GM18502 (cell line): ENCODE results near the gene SRRT.
A peak's percentile ranks its signal among the peaks of the same experiment; 100 is the strongest.

Source experiments
- ATAC-seq: cut with Tn5 transposase; IDR thresholded peaks from one replicate; pipeline ENCODE4 v1.9.1; 2021; ENCODE audit warnings: mild to moderate bottlenecking; ENCODE audit not compliant: unreplicated experiment, poor library complexity

SRRT gene

DNA sequence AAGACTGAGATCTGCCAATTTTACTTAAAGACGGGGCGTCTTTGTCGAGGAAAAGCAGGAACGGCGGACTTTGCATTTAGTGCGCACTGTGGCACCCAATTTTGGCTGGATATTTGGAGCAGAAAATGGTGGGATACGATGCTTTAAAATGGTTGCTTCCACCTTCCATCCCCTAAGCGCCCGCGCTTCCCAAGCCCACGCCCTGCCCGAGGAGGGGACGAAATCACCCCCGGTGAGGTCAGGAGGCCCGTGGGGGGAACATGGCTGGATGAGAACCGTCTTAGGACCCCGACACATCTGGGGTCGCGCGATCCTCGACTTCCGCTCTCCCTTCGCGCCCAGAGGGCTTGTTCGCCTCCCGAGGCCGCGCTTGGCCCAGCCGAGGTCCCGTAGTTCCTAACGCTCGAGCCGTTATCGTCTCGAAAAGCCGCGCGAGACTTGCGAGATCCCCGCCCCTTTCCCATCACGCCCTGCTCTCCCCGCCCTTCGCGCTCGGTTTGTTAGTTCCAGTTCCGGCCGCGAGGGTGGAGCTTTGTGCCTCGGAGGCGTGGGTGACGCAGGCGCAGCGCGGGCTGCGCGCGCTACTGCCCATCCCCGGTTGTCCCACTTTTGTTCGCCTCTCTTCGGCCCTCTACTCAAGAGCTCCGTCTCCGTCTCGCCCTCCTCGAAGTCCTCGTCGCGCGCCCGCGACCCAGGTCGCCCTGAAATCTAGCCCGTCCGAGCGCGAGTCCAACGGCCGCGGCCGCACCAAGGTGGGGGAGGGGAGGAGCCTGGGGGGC is at the start of gene SRRT:
Gene SRRT (plus strand): TSS at position 527 of the 779 bp plus-strand sequence. CDS start 488 bp downstream, outside the sequence.
- ATAC-seq: peak; percentile 83

GRCh38 chr7:100825215-100825671 is 49.7 kb upstream of the SRRT start:
- ATAC-seq: no peak

GRCh38 chr7:100825751-100826513 is 49.0 kb upstream of the SRRT start:
- ATAC-seq: no peak

DNA sequence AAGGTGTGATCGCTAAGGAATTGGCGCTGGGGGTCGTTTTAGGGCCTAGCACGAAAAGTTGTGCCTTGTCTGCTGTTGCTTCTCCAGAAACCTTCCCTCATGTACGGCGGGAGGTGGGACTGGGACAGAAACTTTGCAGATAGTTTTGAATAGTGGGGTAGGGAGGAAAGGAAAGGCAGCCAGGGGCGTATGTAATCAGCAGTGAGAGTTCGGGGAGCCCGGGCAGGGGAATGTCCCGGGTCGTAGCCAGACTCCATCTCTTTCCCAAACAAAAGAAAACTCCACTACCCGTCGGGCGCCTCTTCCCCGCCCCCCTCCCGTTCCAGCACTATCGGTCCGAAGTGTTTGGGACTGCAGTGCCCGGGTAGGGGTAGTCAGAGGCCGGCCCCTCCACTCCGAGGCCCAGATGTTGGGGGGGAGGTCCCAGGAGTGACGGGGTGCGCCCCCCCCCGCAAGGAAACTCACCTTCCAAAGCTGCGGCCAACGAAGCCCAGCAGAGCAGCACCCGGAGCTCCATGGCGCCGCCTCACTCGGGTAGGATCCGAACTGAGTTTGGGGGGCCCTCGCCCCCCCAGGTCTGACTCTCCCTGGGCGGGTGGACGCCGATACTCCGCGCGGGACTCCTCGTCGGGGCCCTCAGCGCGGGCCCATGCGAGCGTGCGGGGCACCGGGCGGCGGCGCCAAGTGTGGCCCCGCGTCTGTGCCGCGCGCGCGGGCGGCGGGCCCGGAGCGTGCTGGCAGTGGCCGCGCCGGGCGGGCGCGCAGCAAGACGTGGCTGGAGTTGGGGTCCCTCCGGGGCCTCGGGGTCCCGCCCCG is 48.2 kb upstream of the SRRT start:
- ATAC-seq: no peak

GRCh38 chr7:100827330-100828226 is 47.3 kb upstream of the SRRT start, which contains the start of gene EPHB4:
EPHB4 (minus strand) TSS chr7:100827523; CDS start chr7:100827030, 493 bp downstream.
- ATAC-seq: no peak

DNA sequence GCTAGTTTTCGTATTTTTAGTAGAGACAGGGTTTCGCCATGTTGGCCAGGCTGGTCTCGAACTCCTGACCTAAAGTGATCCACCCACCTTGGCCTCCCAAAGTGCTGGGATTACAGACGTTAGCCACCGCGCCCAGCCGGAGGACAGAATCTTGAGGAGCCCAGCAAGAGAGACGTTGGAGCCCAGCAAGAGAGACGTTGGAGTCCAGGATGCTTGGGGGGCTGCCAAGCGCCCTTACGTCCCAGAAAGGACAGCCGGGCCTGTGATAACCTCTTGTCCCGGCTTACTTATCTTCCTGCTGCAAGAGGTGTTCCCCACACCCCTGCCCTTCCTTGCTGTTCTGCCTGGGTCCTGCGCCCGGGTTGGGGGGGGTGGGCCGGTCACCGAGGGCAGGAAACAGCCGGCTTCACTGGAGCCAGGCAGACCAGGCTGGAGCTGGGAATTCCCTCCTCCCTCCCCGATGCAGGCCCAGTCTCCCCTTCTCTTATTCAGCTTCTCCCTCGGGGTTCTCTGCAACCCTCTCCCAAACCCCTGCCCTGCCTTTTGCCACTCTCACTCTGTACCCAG is 45.7 kb upstream of the SRRT start:
- ATAC-seq: no peak

GRCh38 chr7:100830396-100830795 is 44.5 kb upstream of the SRRT start:
- no peak for ATAC-seq

DNA sequence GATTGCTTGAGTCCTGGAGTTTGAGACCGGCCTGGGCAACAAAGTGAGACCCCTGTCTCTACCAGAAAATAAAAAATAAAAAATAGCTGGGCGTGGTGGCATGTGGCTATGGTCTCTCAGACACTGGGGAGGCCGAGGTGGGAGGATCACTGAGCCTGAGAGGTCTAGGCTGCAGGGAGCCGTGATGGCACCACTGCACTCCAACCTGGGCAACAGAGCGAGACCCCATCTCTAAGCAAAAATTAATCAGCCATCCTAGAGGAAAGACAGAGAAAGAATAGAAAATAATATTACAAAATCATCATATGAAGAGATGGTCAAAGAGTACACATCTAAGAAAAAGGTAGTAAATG is 42.6 kb upstream of the SRRT start:
- ATAC-seq: no peak

GRCh38 chr7:100835903-100836811 is 38.7 kb upstream of the SRRT start:
- no peak for ATAC-seq

DNA sequence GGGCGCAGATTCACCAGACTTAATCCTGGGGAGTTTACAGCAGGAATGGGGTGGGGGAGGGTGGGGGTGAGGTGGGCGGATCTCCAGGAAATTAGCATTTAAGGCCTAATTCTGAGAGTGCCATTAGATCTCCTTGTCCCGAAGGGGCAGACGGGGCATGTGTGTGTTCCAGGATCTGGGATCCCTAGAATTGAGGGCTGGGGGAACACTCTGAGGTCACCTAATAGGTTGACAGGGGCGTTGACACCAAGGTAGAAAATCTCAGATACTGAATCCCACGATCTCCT is 38.1 kb upstream of the SRRT start:
- no peak for ATAC-seq

- ATAC-seq: peak; percentile 68
These were observed 37.6 kb upstream of the SRRT start for GRCh38 chr7:100837099-100837836.

- no peak for ATAC-seq
These were observed 35.5 kb upstream of the SRRT start for GRCh38 chr7:100839361-100839760.

GRCh38 chr7:100840470-100841100 is 34.3 kb upstream of the SRRT start:
- no peak for ATAC-seq

GRCh38 chr7:100847360-100847759 is 27.5 kb upstream of the SRRT start:
- no peak for ATAC-seq

DNA sequence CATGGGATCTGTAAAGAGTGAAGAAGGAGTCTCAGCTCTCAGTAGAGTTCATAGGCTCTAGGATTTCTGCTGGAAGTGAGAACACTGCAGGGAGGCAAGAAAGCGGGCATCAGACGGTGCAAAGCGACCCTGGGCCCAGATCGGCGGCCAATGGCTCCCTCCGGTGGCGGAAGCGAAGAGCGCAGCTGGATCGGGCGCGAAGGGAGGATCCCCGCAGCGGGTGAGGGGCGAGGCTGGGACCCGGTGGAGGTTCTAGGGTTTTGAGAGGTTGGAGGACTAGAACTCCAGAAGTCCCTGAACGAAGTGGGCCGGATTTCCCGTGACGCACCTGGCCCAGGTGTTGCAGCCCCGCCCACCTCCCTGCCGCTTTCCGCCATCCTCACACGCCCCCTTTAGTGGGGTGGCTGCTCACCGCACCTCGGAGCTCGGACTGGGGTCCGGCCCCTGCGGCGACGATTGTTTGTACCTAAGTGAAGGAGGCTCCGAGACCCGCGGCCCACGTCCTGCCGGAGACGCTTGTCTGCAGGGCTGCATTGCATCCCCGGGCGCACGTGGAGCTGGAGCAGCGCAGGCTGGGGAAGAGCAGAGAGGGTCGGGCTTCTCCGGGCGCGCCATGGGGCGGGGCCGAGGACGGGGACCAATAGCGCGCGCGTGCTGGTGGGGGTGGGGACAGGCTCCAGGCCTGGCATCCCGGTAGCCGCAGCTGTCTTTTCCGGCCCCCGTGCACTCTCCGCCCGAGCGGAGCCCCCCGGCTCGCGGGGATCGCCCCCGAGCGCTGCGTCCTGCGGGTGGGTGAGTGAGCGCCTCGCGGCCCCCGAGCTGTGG is 22.6 kb upstream of the SRRT start, which contains the start of gene SLC12A9:
Gene SLC12A9 (plus strand): TSS at position 666 of the 825 bp plus-strand sequence. CDS start 1,485 bp downstream, outside the sequence.
- peak; percentile 93 for ATAC-seq

DNA sequence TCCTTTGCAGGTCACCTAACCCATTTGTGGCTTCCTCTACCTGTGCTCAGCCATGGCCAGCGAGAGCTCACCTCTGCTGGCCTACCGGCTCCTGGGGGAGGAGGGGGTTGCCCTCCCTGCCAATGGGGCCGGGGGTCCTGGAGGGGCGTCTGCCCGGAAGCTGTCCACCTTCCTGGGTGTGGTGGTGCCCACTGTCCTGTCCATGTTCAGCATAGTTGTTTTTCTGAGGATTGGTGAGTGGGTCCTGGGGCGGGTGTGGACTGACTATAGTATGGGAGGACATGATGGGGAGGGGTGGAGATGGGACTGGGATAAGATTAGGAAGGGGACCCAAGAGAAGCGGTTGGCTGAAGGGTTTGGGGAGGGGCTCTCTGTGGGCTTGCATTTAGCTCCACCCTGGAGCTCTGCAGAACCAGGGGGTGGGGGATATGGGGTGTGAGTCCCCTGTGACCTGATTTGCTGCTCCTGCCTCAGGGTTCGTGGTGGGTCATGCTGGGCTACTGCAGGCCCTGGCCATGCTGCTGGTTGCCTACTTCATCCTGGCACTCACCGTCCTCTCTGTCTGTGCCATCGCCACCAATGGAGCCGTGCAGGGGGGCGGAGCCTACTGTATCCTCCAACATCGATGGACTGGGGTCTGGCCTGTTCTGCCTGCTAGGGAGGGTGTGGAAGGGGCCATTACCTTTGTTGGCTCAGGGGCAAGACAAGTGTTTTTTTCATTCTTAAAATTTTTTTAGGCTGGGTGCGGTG is 20.6 kb upstream of the SRRT start:
- no peak for ATAC-seq
